HG02642 (cell line): ENCODE results near the gene ZNF830.
A peak's percentile ranks its signal among the peaks of the same experiment; 100 is the strongest.
"Not testable (repeated sequence)": the region's sequence is repeated elsewhere in the genome, so short reads cannot be mapped to it uniquely, and the experiment has no call there.

Experiments
- ATAC-seq: cut with Tn5 transposase; IDR thresholded peaks from one replicate; pipeline ENCODE4 v1.9.1; 2021; ENCODE audit warnings: mild to moderate bottlenecking; ENCODE audit not compliant: unreplicated experiment, poor library complexity

The ZNF830 gene

DNA sequence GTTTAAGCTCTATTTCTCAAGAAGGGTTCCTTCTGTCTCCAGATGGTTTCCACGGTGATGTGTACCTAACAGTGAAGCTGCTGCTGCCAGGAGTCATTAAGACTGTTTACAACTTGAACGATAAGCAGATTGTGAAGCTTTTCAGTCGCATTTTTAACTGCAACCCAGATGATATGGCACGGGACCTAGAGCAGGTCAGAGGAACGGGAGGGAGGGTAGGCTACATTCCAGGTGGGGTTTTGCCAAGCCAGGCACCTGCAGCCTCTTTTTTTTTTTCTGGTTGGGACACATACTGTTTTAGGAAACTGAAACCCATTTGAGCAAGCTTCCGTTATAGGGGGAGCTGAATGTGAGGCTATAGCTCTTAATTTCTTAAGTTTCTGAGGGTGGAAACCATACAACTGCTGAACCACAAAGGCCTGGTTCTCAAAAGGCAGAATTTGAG, 29.6 kb downstream of the ZNF830 start:
- no peak for ATAC-seq

DNA sequence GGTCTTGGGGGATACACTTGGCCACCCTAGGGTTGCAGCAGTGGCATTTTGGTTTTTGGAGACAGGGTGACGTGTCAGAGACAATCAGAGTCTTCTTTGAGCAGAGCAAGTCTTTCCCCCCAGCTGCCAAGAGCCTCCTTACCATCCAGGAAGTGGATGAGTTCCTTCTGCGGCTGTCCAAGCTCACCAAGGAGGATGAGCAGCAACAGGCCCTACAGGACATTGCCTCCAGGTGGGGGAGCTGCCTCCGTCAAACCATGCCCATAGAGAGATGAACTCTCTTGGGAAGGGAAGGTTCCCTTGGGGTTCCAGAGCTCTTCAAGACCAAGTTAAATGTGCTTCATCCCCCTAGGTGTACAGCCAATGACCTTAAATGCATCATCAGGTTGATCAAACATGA, 30.3 kb downstream of the ZNF830 start:
- ATAC-seq, result no peak

DNA sequence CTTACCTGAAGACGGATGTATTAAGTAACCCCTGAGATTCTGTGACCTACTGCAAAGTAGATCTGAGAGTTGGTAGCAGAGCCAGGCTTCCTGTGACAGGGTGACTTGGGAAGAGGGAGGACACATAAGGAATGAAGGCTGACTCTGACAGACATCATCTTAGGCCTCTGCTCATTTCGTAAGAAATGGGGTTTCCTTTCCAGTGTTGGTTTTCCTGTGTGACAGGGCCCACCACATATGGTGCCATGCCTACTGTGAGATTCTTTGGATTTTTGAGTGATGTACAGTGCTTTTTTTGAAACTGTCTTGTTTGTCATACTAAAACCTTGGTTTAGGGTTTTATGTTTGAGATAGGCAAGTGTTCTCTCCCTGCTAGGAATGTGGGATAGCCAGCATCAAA, 31.7 kb downstream of the ZNF830 start:
- no peak for ATAC-seq

DNA sequence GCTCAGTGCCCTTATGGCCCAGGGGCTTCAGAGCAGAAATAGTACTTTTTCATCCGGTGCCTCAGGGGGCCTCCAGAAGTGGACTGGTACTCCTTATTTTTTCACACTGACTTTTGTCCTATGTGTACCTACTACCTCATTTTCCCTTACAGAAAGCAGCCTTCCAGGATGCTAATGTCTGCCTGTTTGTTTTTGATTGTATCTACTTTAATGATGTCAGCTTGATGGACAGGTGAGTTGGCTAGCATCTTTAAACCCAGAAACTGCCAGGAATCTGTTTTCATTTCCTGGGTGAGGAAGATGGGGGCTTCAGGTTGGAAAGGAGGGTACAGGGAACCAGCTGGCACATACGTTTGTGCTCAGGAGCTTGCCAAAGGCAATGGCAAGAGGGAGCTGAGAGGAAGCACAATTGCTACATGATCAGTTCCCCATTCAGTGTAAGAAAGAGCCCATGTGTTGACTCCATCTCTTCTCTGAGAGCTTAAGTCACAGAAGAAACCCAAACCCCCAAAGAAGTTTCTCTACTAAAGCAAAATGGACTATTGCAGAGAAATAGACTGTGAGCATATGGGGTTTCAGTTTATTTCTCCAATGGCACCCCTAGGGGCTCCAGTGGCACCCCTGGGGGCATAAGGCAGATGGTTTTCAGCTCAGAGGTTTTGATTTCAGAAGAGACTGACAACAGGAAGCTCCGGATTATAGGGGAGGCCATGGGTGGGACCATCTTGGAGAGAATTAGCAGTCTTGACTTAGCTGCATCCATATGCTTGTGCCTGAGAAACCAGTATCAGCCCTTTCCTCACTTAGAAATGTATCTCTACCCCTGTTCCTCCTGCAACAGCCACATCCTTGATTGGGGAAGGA, 35.3 kb downstream of the ZNF830 start:
- ATAC-seq, result no peak

DNA sequence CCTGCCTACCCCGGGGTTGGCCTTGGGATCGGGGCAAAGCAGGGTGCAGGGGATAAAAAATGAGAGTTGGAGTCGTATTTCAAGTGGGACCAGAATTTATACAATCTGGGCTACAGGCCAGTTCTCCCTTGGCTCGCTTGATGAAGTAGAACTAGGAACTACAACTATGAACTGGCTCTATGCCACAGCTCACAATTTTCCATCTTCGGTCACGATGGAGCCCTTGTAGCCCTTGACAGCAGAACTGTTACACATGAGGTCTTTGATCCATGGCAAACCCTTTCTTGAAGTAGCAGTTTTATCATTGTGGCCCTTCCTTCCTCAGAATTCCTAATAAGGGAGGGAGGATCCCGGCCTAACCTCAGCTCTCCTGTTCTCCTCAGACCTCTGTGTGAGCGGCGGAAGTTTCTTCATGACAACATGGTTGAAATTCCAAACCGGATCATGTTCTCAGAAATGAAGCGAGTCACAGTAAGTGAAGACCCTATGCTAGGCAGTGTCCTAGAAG, 36.1 kb downstream of the ZNF830 start:
- ATAC-seq, result no peak

DNA sequence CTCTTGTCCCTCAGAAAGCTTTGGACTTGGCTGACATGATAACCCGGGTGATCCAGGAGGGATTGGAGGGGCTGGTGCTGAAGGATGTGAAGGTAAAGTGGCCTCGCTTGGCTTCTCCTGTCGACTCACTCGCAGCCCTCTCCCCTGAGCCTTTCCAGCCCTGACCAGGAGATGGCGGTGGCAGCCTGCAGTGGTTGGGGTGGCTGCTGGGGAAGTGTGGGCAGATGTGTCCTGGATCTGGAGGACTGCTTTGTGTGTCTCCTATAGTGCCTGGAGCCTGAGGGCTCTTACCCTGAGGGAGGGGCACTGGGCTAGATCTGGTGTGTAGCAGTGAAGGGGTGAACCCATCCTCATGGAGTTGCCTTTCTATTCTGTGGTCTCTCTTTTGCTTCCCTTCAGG, 36.9 kb downstream of the ZNF830 start:
- ATAC-seq, result peak; percentile 56

DNA sequence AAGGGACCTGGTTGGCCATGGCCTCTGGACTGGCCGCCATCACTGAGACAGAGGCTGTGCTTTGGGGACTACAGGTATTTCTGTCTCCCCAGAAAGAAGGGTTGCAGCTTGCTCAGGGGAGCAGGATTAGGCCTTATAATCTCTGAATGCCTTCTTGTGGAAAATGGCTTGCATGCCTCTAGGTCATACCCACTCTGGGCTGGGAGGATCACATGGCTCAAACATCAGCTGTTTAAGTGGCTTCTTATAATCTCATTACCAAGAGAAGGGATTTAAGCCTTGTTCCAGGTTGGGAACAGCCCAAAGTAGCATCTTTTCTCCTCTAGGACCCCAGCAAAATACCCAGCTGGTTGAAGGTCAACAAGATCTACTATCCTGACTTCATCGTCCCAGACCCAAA, 38.1 kb downstream of the ZNF830 start:
- ATAC-seq, result no peak

DNA sequence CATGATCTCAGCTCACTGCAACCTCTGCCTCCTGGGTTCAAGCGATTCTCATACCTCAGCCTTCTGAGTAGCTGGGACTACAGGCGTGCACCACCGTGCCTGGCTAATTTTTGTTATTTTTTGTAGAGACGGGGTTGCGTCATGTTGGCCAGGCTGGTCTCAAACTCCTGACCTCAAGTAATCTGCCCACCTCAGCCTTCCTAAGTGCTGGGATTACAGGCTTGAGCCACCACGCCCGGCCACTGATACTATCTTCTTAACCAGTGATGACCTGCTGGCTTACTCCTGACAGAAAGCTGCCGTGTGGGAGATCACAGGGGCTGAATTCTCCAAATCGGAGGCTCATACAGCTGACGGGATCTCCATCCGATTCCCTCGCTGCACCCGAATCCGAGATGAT, 39.6 kb downstream of the ZNF830 start:
- ATAC-seq, result not testable (repeated sequence)

DNA sequence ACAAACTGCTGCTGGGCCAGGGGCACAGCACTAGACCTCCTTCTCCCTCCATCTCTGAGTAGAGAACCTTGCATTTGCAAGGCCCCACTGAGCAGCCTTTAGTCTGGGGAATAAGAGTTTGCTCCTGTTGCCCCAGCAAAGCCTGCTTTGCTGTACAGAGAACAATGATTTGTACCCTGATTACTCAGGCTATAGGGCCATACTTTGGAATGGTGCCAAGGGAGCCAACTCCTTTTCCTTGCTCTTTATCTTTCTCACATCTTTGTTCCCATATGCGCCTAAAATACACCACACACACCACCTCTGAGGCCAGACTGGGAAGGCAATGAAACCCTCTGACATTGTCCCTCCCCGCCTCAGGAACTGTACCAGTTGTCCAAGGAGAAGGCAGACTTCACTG, 40.2 kb downstream of the ZNF830 start:
- no peak for ATAC-seq

DNA sequence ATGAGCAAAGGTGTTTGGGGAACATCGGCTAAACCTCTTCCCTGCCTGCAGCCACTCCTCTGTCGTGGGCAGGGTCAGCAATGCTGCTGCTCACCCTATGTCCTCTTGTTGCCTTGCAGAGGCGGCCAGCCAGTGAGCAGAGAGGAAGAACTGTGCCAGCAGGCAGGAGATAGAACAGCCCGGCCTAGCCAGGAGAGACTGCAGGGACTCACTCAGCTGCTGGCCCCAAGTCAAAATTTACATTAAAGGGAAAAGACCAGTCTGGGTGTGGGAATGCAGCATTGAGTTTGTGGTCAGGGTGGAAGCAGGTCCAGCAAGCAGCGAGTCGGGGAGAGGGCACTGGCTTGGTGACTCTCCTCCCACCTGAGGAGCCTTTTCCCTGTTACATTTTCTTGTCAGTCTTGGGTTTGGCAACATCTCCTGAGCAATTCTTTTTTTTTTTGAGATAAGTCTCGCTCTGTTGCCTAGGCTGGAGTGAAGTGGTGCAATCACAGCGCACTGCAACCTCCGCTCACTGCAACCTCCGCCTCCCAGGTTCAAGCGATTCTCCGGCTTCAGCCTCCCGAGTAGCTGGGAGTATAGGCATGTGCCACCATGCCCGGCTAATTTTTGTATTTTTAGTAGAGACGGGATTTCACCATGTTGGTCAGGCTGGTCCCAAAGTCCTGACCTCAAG, 41.7 kb downstream of the ZNF830 start:
- ATAC-seq, result no peak

DNA sequence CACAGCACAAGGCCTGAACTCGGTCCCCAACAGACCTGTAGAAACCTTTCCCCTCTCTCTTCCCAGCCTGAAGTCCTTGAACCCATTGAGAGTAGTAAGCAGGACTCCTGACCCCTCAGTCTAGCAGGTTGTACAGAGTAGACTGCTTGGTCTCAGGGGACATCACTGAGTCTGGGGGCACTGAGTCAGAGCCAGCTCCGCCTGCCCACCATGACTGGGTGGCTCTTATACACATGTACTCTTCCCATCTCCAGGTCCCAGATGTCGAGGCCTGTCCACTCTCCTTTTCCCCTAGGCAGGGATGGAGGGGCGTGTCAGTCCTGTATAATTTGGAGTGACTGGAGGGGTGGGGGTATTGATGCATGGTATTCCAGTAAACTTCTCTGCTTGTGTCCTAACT, 42.4 kb downstream of the ZNF830 start:
- no peak for ATAC-seq

DNA sequence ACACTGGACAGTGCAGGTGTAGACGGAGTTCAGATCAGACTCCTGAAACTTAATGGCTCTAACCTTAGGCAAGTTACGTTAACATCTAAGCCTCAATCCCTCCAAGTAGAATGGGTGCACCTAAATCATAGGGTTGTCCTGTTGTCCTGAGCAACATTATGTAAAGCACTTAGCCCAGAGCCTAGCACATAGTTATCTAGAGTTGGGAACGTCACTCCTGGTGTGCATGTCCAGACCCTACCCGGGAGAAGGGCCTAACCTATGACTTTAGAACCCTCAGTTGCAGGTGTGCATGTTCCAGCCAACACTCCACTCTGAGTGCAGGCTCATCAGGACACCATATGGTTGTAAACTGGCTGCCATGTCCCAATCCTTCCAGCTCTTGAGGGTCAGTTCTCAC, 45.0 kb downstream of the ZNF830 start:
- ATAC-seq, result no peak

DNA sequence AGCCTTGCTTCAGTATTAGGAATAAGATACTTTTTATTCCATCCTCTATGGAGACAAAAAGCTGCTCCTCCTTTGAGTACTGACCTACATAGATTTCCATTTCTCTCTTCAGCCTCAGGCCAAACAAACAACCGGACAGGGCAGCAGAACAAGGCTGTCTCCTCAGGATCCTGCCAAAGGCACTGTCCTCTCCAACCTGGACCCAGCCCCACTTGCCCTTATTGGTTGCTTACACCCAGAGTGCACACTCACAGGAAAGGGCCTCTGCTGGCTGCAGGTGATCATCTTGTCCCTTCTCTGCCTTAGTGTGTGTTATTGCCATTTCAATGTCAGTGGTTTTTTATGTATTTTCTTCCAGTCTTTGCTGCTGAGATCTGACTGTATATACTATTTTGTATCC, 45.6 kb downstream of the ZNF830 start:
- no peak for ATAC-seq

DNA sequence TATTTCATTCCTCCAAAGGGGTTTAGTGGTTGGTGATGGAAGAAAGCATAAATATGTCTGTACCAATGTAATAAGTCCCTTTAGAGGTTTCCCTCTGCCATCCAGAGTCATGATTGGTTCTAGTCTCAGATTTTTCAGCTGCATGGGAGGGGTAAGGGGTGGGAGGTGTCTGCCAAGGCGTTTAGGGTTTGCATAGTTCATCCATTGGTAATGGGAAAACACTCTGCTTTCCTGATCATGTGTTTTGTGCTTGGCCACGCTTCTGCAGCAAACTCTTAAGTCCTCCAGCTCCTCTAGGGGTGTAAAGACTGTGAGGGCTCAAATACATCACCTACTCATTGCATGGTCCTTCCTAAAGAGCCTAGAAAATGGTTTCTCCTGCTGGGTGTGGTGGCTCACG, 48.8 kb downstream of the ZNF830 start:
- ATAC-seq, result no peak

DNA sequence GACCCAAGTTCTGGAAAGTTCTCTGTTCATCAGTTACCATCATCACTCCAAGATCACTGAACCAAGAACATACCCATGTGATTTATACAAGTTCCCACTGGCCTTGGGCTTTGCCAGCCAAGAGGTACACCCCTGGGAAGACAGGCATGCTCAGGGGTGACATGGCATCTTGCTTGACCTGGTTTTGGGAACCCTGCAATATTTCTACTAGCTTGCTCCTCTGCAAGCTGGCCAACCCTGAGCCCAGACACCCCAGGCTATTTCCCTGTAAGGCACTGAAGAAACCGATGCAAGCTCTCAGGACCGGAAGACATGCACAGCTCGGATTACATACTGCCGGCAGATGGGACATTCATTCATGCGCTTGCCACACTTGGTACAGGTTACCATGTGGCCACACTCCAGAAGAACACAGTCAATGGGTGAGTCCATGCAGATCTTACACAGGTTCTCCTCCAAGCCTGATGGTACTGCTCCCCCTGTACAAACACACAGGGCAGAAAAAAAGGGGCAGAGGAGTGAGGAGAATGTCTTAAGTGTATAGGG, 50.4 kb downstream of the ZNF830 start:
- ATAC-seq, result no peak
